ENCODE data around the gene MYL11.

GRCh38 chr16:30382111-30382881, 7.7 kb downstream of the MYL11 start, which contains the start of gene SEPTIN1:
- no peak for TF ChIP-seq ZFX (IDR thresholded peaks at IDR 0.05)
- TF ChIP-seq, protein P1, sequence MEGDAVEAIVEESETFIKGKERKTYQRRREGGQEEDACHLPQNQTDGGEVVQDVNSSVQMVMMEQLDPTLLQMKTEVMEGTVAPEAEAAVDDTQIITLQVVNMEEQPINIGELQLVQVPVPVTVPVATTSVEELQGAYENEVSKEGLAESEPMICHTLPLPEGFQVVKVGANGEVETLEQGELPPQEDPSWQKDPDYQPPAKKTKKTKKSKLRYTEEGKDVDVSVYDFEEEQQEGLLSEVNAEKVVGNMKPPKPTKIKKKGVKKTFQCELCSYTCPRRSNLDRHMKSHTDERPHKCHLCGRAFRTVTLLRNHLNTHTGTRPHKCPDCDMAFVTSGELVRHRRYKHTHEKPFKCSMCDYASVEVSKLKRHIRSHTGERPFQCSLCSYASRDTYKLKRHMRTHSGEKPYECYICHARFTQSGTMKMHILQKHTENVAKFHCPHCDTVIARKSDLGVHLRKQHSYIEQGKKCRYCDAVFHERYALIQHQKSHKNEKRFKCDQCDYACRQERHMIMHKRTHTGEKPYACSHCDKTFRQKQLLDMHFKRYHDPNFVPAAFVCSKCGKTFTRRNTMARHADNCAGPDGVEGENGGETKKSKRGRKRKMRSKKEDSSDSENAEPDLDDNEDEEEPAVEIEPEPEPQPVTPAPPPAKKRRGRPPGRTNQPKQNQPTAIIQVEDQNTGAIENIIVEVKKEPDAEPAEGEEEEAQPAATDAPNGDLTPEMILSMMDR (conservative IDR thresholded peaks at IDR 0.05): no peak

Measured in C4-2B (cell line).